Endothelial cell of umbilical vein (primary cell): ENCODE data around the gene TBC1D3H. TPM values are rescaled to one million over a fixed set of nuclear protein-coding genes. Genes with fewer than 3 reads are reported as not detected.
"Not testable (repeated sequence)": the region's sequence is repeated elsewhere in the genome, so short reads cannot be mapped to it uniquely, and the experiment has no call there.

Experiments used
- Bru-seq: library from RNA; stranded (reverse); fragments of 400-500 nt; gene quantifications from one replicate; lab custom pipeline; 2021; lab: Mats Ljungman, UMichigan
- BruChase-seq, 2 experiments: library from RNA; stranded (reverse); fragments of 400-500 nt; gene quantifications; one replicate each; lab custom pipeline; 2021; lab: Mats Ljungman, UMichigan
- BruUV-seq: library from RNA; stranded (reverse); fragments of 400-500 nt; replicated peaks from 2 replicates; lab custom pipeline; 2021; lab: Mats Ljungman, UMichigan
- CTCF ChIA-PET: fragments of 300-600, 350-600 bp; sonication (Branson Sonifier 250); formaldehyde crosslinking; loops from one replicate; lab custom pipeline; 2021; ENCODE audit warnings: antibody characterized with exemption, inconsistent platforms; lab: Charles Lee
- POLR2A ChIA-PET: fragments of 300-600, 350-600 bp; sonication (Branson Sonifier 250); formaldehyde crosslinking; loops from one replicate; lab custom pipeline; 2021; ENCODE audit warnings: antibody characterized with exemption, inconsistent platforms; lab: Charles Lee
- DNase-seq: peaks from one replicate; pipeline ENCODE4 v3.0.0-alpha.2; 2011; ENCODE audit warnings: low read depth, low spot score
- FAIRE-seq: peaks from 2 replicates; lab custom pipeline; 2011; peaks lifted over from hg19 to GRCh38; lab: Jason Lieb, UNC
- H2AFZ ChIP-seq: 2 replicates; pipeline ENCODE4 v1.6.0; 2012; ENCODE audit warnings: low read depth, low read length, control low read depth, inconsistent platforms
- H3K27ac ChIP-seq: 2 replicates; pipeline ENCODE4 v1.5.1; 2011; ENCODE audit warnings: low read depth, mild to moderate bottlenecking, control low read depth, low read length, moderate library complexity; ENCODE audit not compliant: insufficient read depth
- H3K27me3 ChIP-seq, 2 experiments: 2 replicates each; pipeline versions ENCODE4 v1.6.0 to v1.6.1; 2011; ENCODE audit warnings: low read length in 2 of 2, mixed read lengths in 1 of 2; ENCODE audit not compliant: control insufficient read depth in 2 of 2, insufficient read depth in 2 of 2
- H3K36me3 ChIP-seq, 2 experiments: 2 replicates in 1 of 2; 3 replicates in 1 of 2; pipeline ENCODE4 v1.5.1; 2011; ENCODE audit warnings: low read length in 2 of 2, mild to moderate bottlenecking in 1 of 2, moderate library complexity in 1 of 2; ENCODE audit not compliant: control insufficient read depth in 2 of 2, insufficient read depth in 2 of 2; ENCODE audit errors: extremely low read depth in 1 of 2
- H3K4me1 ChIP-seq: 3 replicates; pipeline ENCODE4 v1.5.1; 2011; ENCODE audit warnings: mild to moderate bottlenecking, low read length; ENCODE audit not compliant: control insufficient read depth, insufficient read depth; ENCODE audit errors: extremely low read depth
- H3K4me2 ChIP-seq: 2 replicates; pipeline ENCODE4 v1.6.1; 2011; ENCODE audit warnings: low read length, control low read depth, mixed read lengths; ENCODE audit not compliant: insufficient read depth
- H3K4me3 ChIP-seq, 3 experiments: fragments of 200-600 bp in 1 of 3; sonication (generic), shearing (Covaris generic) in 1 of 3; replicated peaks in 1 of 3; 2 replicates each; pipeline ENCODE4 v1.5.1; 2011 to 2016; ENCODE audit warnings: control low read depth in 3 of 3, low read length in 3 of 3, mild to moderate bottlenecking in 2 of 3, inconsistent platforms in 1 of 3, low read depth in 1 of 3, moderate library complexity in 1 of 3; ENCODE audit not compliant: insufficient read depth in 1 of 3
- H3K79me2 ChIP-seq: 2 replicates; pipeline ENCODE4 v1.6.0; 2012; ENCODE audit warnings: low read length, inconsistent platforms; ENCODE audit not compliant: control insufficient read depth, insufficient read depth
- H3K9ac ChIP-seq: replicated peaks from 2 replicates; pipeline ENCODE3; 2011; ENCODE audit warnings: low read length, control low read depth; ENCODE audit not compliant: insufficient read depth; ENCODE audit errors: extremely low read depth
- H3K9me1 ChIP-seq: replicated peaks from 3 replicates; pipeline ENCODE4 v1.6.0; 2011; ENCODE audit warnings: mild to moderate bottlenecking, low read length; ENCODE audit not compliant: control insufficient read depth, insufficient read depth; ENCODE audit errors: extremely low read depth
- H3K9me3 ChIP-seq: replicated peaks from 2 replicates; pipeline ENCODE4 v1.5.1; 2012; ENCODE audit warnings: low read length, inconsistent platforms; ENCODE audit not compliant: control insufficient read depth, insufficient read depth
- H4K20me1 ChIP-seq: replicated peaks from 2 replicates; pipeline ENCODE3; 2011; ENCODE audit warnings: mild to moderate bottlenecking, low read length; ENCODE audit not compliant: control insufficient read depth, insufficient read depth; ENCODE audit errors: extremely low read depth
- dilution Hi-C: fragments of 300-500 bp; cut with MboI; formaldehyde crosslinking; loops from one replicate; pipeline ENCODE4 v1.15.0; 2019; ENCODE audit warnings: low sequenced_read_pairs; ENCODE audit not compliant: extremely low pct_ligation_motif_present
- intact Hi-C: fragments of 100-400 bp; cut with micrococcal nuclease; formaldehyde crosslinking; loops from one replicate; pipeline ENCODE4 v1.10.0; 2022
- long read RNA-seq: library from polyadenylated mRNA; stranded (forward); transcript quantifications from one replicate; pipeline ENCODE4 v2.0.0, GENCODE V29; 2021
- polyA minus RNA-seq, 3 experiments: library from RNA; depleted of rRNA, polyadenylated mRNA; stranded (reverse); fragments of >200 nt; gene quantifications; 1 replicate in 1 of 3; 2 replicates in 2 of 3; pipeline ENCODE4 v1.2.3, GENCODE V29; 2011
- polyA plus RNA-seq, 4 experiments: library from polyadenylated mRNA; depleted of rRNA in 3 of 4; stranded (reverse) in 3 of 4; unstranded in 1 of 4; fragments of >200 nt; gene quantifications; 2 replicates each; pipeline versions ENCODE4 v1.2.1 to v1.2.3, GENCODE V29; 2011 to 2012; ENCODE audit warnings: missing spikeins in 1 of 4
- total RNA-seq: library from RNA; stranded (reverse); gene quantifications from 2 replicates; pipeline ENCODE4 v1.2.3, GENCODE V29; 2021

The TBC1D3H gene
- total RNA-seq (1.4 TPM in 1 of 2 replicates, not detected in the other), polyA plus RNA-seq (not detected in 2 replicates), polyA minus RNA-seq (not detected in 2 replicates), Bru-seq, nascent RNA (not detected), BruChase-seq, experiment 1, labeled RNA remaining after a 6-hour chase (percentile 3 among the genes with signal in this experiment), BruChase-seq, experiment 2, labeled RNA remaining after a 2-hour chase (not detected)
- polyA plus RNA-seq (2011; cell fraction: cytosol; rRNA removed) = not detected in 2 replicates
- polyA plus RNA-seq (2011; cell fraction: nucleus; rRNA removed) = not detected in 2 replicates
- not detected in 2 replicates for polyA plus RNA-seq (2012)
- polyA minus RNA-seq (2011; cell fraction: cytosol; rRNA and poly(A)+ RNA removed) = not detected
- not detected in 2 replicates for polyA minus RNA-seq (2011; cell fraction: nucleus; rRNA and poly(A)+ RNA removed)
- long read RNA-seq = 0 reads

- H3K36me3 ChIP-seq, H3K4me2 ChIP-seq, H2AFZ ChIP-seq, H3K9me1 ChIP-seq, H3K4me1 ChIP-seq, H3K9ac ChIP-seq, H3K9me3 ChIP-seq, H3K27me3 ChIP-seq, dilution Hi-C loops, FAIRE-seq, DNase-seq, H3K4me3 ChIP-seq, POLR2A ChIA-PET, H3K27ac ChIP-seq, CTCF ChIA-PET, H3K79me2 ChIP-seq, BruUV-seq, H4K20me1 ChIP-seq, intact Hi-C loops: not testable (repeated sequence)
These were observed at the start of gene TBC1D3H for GRCh38 chr17:36388385-36389245. Gene TBC1D3H (minus strand): TSS chr17:36388435. CDS start chr17:36386895, 1,540 bp downstream.

- dilution Hi-C loops, intact Hi-C loops, H3K9me1 ChIP-seq, H3K27me3 ChIP-seq, H3K9ac ChIP-seq, H3K4me1 ChIP-seq, H3K4me2 ChIP-seq, CTCF ChIA-PET, H3K9me3 ChIP-seq, H3K36me3 ChIP-seq, FAIRE-seq, POLR2A ChIA-PET, H3K4me3 ChIP-seq, H3K79me2 ChIP-seq, H4K20me1 ChIP-seq, BruUV-seq, H3K27ac ChIP-seq, H2AFZ ChIP-seq, DNase-seq: not testable (repeated sequence)
These were observed 40.7 kb upstream of the TBC1D3H start for GRCh38 chr17:36428891-36429290.

DNA sequence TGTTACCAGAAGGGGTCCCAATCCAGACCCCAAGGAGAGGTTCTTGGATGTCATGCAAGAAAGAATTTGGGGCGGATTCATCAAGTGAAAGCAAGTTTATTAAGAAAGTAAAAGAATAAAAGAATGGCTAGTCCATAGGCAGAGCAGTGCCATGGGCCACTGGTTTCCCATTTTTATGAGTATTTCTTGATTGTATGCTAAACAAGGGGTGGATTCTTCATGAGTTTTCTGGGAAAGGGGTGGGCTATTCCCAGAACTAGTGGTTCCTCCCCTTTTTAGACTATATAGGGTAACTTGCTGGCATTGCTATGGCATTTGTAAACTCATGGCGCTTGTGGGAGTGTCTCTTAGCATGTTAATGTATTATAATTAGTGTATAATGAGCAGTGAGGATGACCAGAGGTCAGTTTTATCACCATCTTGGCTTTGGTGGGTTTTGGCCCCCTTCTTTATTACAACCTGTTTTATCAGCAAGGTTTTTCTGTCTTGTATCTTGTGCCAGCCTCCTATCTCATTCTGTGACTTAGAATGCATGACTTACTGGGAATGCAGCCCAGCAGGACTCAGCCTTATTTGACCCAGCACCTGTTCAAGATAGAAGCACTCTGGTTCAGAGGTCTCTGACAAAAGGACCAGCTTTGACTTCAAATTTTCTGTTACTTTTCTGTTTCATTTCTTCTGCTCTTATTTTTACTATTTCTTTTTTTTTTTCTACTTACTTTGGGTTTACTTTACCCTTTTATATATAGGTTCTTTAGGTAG, 27.1 kb upstream of the TBC1D3H start:
- H3K9me1 ChIP-seq, H3K4me1 ChIP-seq, H2AFZ ChIP-seq, FAIRE-seq, dilution Hi-C loops, H3K4me2 ChIP-seq, BruUV-seq, H3K9me3 ChIP-seq, H3K36me3 ChIP-seq, CTCF ChIA-PET, H3K79me2 ChIP-seq, H3K4me3 ChIP-seq, H3K9ac ChIP-seq, H4K20me1 ChIP-seq, H3K27ac ChIP-seq, intact Hi-C loops, POLR2A ChIA-PET, H3K27me3 ChIP-seq, DNase-seq: not testable (repeated sequence)
